CD1c-positive myeloid dendritic cell (primary cell): ENCODE measurements around the gene DDI2.
A peak's percentile ranks its signal among the peaks of the same experiment; 100 is the strongest.
"Not testable (repeated sequence)": the region's sequence is repeated elsewhere in the genome, so short reads cannot be mapped to it uniquely, and the experiment has no call there.

ENCODE experiments used
- DNase-seq: peaks from one replicate; pipeline ENCODE4 v3.0.0-alpha.2; 2016; ENCODE audit errors: extremely low spot score

Gene DDI2

DNA sequence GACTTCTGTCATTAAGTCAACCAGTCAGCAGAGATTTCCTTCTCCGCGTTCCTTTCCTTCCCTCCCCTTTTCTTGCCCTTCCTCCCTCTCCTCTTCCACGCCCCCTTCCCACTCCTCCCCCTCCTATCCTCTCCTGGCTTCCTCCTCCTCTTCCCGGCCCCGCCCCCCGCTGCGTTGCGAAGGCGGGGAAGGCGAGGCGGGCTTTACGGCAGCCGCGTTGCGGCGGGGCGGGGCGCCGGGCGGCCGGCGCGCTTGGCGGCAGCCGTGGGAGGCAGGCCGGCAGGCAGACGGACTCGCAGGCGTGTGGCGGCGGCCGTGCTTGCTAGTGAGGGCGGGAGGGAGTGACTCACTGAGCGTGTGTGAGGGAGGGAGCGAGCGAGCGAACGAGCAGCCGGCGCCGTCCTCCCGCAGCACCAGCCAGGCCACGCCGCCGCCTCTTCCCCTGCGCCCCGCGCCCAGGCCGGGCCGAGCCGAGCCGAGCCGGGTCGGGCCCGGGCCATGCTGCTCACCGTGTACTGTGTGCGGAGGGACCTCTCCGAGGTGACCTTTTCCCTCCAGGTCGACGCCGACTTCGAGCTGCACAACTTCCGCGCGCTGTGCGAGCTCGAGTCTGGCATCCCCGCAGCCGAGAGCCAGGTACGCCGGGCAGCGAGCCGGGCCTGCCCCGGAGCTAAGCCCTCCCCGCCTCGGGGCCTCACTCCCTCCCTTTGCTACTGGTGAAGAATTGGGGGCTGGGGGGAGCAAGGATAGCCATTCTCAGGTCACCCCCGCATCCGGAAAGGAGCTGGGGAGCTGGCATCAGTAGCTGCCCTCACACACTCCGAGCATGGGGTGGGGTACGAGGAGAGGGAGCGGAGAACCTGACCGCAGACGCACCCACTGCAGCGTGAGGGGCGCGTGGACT is at the start of gene DDI2:
TSS of gene DDI2 (plus strand) at position 286 of the 904 bp plus-strand sequence. CDS start at position 499, 213 bp downstream.
- DNase-seq, result peak; percentile 98

DNA sequence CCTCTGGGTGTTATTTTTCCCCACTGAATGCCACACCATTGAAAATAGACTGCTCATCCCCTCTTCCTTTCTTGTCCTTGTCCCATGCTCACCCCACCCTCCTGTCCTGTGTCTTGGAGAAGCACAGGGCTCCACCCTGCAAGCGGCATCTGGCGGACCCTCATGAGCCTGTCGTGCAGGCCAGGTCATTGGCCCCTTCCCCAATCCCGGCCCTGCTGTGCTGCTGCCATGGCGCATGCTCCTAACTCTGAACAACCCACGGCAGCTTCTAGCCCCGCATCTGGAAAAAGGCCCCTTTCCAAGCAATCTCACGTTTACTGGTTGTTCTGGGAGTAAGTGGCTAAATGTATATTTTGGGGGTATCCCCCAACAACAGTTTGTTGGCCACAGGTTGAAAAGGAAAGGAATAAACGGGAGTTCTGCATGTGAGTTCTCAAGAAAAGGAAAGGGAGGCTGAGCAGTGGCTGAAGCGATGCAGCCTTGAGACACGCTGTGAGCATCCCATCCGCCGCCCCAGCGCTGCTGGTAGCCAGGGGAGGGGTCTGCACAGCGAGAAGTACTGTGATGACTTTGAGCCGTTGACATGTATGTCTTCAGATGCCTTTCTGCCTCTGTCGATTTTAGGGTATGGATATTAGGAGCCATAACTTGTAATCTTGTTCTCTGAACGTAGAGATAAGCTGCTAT is 48.7 kb upstream of the DDI2 start:
- no peak for DNase-seq

DNA sequence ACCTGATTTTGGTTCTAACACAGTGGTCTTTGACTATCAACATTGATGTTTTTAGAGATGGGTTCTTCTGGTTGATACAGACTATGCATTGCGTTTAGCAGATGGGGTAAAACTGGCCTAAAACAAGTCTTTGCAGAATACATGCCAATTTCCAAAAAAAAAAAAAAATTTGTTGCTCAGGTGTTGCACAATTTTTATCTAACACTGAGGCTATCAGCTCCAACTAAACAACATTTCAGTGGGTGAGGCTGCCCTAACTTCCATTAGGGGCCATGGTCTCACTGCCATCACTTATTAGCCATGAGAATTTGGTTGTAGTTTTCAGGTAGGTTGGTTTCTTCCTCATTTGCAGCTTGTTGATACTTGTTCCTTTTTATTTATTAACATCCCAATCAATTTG is 46.4 kb upstream of the DDI2 start:
- DNase-seq, result no peak

DNA sequence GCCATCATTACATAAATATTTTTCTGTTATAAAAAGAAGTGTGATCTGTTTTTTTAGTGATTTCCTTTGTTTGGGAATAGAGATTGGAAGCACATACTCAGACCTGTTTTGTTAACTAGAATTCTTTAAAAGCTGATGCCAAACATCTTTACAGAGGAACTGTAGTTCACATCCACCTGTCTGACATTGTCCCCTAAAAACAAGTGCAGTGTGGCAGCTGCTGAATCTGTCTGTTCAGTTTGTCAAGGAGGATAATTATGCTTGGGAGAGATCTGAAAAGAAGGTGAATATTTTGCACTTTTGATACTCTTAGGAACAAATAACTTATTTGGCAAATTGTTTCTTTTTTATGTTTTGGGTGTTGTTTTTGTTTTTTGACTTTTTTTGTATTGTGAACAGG is 46.0 kb upstream of the DDI2 start:
- no peak for DNase-seq

DNA sequence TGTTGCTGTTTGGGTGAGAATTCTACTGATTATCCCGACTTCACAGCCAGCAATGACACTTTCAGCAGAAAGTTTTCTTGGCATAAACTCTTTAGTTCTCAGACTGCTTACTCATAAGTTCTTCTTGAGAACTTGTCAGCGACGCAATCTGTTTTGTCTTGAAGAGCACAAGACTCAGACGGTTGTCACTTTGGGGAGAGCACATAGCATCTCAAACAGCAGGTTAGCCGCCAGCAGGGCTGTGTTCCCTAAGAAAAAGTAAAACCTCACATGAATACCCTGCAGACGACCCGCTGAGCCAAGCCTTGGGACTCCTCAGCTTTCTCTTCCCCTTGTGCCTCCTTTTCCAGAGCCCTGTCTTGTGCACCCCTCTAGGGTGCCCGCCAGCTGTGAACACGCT is 43.8 kb upstream of the DDI2 start:
- no peak for DNase-seq

DNA sequence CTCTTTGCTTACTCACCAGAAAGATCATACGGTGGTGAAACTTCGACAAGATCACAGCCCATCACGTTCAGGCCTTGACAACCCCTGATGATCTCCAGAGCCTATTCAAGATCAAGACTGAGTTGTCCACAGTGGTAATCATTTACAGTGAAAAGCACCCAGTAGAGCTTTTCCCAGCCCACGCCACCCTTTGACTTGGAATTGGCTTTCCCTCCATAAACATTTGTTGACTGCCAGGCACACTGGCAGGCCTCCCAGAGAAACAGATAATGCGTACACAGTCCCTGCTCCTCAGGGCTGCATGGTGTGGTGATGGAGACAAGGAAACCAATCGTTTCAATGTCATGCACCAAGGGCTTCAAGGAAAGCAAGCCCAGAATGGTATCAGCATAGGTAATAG is 42.5 kb upstream of the DDI2 start:
- no peak for DNase-seq

DNA sequence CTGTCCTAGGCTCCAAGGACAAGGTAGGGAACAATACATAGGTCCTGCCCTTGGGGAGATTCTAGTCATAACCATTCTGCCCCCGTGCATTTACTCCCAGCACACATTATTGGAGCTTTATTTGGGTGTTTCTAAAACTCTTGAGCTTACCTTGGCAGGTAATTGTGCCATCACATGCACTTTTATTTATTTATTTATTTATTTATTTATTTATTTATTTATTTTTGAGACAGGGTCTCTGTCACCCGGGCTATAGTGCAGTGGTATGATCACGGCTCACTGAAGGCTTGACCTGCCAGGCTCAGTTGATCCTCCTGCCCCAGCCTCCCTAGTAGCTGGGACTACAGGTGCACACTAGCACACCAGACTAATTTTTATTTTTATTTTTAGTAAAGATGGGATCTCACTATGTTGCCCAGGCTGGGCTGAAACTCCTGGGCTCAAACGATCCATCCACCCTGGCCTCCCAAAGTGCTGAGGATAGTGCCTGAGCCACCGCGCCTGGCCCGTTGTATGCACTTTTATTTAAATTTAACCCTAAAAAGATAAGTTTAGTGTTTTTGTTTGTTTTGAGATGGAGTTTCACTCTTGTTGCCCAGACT is 41.6 kb upstream of the DDI2 start:
- no peak for DNase-seq

DNA sequence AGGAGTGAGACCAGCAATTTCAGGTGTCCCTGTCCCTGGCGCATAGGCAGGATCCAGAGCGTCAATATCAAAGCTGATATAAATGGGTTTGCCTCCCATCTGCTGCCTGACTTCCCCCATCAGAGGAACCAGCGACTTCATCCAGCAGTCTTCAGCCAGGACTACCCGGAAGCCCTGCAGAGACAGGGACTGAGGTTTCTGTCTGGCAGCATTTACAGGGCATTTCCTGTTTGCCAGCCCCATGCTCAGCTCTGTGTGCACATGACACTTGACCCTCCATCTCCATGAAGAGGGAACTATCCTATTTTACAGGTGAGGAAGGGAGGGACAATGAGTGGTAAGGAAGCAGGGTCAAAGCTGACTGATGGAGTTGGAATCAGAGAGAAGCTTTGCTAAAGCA is 39.6 kb upstream of the DDI2 start:
- no peak for DNase-seq

DNA sequence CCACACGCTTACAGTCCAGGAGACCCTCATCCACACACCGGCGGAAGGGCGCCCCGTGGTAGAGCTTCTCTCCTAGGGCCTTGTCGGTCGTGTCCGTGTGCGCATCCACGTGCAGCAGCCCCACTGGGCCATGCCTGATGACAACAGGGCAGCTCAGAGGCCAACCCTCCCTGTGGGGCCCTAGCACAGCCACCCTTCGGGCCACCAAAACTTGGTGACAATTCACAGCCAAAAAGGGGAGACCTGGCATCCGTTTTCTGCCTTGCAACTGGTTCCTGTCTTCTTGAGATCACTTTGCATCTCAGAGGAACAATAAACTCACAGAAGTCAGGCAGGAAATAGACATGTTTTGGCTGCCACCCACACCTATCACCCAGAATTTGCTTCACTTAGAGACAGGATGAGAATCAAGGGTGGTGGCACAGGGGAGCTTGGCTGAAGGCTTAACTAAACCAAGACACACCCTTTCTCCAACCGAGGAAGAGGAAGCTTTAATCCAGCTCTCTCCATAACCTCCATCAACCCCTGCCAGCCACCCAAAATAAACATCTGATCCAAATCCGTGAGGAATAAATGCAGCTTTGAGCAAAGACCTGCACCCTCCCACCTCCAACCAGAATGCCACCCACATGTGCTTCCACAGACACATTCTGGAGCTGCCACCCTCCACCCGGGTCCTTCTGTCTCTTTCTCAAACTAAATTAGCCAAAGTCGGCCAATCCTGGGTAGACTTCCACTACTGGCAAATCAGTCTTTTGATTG is 38.2 kb upstream of the DDI2 start:
- DNase-seq, result no peak

DNA sequence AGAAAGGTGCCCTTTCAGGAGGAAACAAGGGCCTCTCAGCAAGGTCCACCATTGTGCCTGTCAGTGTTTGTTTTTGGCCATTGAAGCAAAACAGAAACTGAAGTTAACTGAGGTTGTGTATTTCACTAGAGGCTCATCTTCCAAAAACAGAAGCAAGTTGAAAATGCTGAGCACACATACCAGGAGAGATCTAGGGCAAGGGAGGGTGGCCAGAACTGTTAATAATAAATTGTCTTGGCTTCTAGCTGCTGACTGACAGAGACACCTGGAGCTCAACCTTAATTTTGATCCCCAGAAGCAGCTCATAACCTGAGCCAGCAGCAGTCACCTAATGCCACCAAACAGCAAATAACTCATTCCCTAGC is 37.6 kb upstream of the DDI2 start:
- DNase-seq, result no peak

DNA sequence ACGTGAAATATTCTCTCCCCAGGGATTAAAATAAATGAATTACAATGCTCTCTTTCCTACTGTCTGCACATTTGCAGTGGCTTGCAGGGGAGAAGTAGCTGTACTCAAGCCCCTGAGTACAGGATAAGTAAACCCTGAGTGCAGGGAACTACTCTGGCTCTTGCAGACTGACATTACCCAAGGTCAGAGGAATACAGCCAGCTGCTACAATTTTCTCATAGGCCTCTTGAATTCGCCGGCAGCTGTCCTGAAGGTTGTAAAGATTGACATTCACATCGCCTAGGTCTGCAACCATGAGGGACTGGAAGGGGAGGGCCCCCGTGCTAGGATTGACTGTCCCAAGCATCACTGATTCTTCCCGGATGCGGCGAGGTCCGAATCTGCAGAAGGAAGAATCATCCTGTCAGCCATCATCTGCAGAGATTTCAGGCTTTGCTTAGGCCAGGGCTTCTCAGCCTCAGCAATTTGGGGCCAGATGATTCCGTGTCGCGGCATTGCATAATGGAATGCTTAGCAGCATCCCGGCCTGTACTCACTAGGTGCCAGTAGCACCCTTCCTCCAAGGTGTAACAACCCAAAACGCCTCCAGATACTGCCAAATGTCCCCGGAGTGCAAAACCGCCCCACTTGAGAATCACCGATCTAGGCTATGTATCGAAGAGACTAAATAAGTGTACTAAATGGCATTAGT is 34.1 kb upstream of the DDI2 start:
- no peak for DNase-seq

DNA sequence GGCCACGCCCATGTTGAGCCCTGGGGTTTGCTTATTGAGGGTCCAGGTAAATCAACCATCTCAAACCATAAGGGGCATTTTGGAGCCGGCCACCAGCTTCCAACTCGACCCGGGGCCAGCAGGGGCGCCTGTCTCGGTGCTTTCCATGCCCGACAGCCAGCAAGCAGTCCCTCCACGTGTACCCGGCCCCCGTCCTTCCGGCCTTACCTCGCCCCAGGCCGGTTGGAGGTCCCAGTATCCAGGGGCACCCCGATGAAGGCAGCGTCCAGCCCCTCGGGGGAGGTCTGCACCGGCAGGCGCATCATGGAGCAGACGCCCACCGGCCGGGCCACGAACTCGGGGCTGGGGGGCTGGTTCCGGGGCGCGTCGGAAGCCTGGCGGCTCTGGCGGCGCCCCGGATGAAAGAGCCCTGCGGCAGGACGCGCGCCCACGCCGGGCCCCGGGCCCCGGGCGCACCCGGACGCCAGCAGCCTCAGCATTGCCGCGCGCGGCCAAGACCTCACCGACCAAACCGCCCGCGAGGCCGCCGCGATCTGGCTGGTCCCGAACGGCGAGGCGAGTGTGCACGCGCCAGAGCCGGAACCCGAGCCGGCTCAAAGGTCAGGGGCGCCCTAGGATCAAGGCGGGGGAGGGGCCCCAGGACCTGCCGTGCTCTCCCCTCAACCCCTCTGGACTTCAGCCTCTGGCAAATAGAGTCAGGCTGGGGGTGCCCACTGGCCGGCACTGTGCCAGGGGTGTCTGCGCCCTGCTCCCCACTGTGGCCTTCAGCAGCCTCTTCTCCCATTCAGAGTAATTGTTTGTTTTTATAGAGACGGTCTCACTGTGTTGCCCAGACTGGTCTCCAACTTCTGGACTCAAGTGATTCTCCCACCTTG is 32.5 kb upstream of the DDI2 start, which contains the start of gene AGMAT:
TSS of gene AGMAT (minus strand) at position 563 of the 875 bp plus-strand sequence. CDS start at position 479, 84 bp downstream.
- DNase-seq, result peak; percentile 33

DNA sequence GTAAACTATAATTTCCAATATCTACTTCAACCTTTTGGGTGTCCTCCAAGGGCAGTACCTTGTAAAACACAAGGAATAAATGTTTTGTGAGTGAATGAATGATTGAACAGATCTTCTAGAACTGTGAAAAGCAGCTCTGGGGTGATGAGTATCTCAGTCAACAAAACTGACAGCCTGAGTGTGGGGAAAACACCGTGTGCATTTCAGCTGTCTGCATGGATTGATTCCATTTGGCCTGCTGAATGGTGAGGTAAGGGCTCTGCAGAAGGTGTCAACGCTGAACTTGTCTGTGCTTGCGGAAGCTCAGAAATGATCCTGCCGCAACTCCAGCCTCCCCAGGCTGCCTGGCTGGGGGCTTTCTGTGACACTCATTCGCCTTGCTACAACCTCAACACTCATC is 25.0 kb upstream of the DDI2 start:
- DNase-seq, result no peak

DNA sequence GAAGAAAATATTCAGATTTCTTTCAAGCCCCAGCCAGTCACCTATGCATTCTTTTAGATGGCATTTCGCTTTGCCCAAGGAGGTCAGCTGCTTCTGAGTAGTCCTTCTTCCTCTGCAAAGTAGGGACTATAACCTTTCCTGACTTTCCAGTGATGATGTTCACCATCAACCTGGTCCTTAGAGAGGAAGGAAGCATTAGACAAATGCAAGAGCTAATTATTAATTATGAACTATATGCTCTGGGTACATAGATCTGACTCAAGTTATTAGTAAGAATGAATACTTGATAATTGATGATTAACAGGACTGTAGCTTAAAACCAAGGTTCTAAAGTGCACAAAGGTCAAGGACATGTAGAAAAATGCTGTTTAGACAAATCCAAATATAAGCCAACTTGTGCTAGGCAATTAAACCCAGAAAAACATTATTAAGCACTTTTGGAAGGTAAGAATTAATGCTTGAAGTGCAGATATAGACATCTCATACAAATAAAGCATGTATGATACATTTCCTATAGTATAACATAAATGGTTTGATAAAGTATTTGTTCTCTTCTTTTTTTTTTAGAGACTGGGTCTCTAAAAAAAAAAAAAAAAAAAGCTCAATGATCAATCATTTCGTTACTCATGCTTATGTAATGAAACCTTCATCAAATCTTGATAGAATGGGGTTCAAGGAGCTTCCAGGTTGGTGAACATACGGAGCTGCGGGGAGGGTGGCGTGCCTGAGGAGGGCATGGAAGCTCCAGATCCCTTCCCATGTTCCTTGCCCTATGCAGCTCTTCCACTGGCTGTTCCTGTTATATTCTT is 21.2 kb upstream of the DDI2 start:
- no peak for DNase-seq

DNA sequence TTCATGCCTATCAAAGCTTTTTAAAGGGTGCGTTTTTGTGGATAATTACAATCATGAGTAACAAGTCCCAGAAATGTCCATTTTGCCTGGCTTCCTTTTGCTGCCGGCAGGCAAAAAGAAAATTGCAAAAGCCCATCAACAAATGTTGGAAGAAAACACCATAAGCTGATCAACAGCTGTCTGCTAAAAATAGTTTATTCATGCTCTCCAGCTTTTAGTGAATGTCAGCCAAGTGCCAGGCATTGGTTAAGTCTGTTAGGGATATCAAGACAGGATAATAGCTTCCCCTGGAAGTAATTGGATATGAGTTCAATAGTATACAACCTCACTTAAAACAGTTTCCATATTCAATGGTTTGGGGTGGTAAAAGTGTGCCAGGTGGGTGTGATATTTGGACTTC is 18.8 kb upstream of the DDI2 start:
- no peak for DNase-seq

DNA sequence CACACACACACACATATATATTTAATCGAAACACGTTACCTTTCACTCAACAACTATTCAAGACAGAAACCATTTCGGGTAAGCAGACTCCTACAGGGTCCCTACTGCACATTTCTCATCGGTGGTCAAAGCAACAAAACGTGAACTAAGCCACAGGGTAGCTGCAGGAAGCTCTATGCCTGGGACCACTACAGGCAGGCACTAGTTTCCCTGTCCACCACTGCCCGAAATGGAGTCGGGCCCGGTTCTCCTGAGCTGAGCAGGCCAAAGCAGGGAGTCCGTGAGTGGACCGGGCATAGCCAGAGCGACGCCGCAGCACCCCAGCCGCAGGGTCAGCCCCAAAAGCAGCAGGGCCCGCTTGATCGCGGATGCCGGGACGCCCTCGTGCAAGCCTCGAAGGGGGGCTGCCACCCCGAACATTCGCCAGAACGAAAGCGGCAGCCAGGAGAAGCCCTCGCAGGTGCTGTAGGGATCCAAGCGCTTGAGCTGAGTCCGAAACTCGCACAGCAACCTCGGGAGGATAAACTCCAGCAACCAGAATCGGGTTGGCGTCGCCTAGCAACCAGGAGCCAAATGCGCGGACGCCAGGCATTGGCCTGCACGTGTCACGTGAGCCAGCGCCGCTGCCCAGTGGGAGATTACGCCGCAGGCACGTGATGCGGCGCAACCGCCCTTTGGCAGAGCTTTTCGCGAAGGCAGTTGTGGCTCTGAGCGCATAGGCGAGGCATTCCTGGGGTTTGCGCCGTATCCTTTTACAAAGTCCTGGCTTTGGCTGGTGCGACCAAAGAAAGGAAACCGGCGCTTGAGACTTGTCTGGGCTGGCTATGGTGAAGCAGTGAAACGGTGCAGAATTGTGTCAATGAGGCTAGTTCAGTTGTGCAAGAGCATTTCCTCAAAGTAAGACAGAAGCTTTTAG is 13.9 kb upstream of the DDI2 start:
- DNase-seq, result peak; percentile 98

DNA sequence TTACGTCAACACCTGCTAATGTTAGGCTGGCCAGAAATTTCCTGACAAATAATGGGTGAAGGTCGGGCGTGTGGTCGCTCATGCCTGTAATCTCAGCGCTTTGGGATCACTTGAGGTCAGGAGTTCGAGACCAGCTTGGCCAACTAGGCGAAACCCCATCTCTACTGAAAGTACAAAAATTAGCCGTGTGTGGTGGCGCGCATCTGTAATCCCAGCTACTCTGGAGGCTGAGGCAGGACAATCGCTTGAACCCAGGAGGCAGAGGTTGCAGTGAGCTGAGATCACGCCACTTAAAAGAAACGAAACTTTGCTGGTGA is 13.3 kb upstream of the DDI2 start:
- DNase-seq, result not testable (repeated sequence)

DNA sequence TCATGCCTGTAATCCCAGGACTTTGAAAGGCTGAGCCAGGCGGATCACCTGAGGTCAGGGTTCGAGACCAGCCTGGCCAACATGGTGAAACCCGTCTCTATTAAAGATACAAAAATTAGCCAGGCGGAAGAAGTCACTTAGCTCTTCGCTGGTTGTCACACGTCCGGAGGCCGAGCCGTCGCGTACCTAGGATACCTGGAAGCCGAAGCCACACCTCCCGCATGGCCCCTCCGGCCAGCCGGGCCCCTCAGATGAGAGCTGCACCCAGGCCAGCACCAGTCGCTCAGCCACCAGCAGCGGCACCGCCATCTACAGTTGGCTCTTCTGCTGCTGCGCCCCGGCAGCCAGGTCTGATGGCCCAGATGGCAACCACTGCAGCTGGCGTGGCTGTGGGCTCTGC is 12.9 kb upstream of the DDI2 start:
- DNase-seq, result not testable (repeated sequence)
